AG04449 (cell line): ENCODE data around the gene FILIP1L.

Source experiments
- CTCF ChIA-PET: fragments of 350-600 bp; formaldehyde crosslinking; extraction: SDS; loops from one replicate; lab custom pipeline; 2021; ENCODE audit warnings: antibody characterized with exemption; lab: Yijun Ruan, JAX
- POLR2A ChIA-PET: fragments of 400-600, 350-600 bp; formaldehyde crosslinking; extraction: SDS; loops from one replicate; lab custom pipeline; 2020; ENCODE audit warnings: antibody characterized with exemption, inconsistent platforms; lab: Yijun Ruan, JAX
- DNase-seq: peaks from one replicate; pipeline ENCODE4 v3.0.0-alpha.2; 2010; ENCODE audit warnings: low read depth, low spot score
- H3K4me3 ChIP-seq: 2 replicates; pipeline ENCODE4 v1.5.1; 2011; ENCODE audit warnings: low read depth, mild to moderate bottlenecking, control low read depth, low read length
- TF ChIP-seq, protein P1 (sequence below): IDR thresholded peaks from one replicate; pipeline ENCODE4 v1.5.1; 2011; ENCODE audit warnings: mild to moderate bottlenecking, moderate library complexity, low read length, control low read depth, inconsistent platforms; ENCODE audit not compliant: insufficient read depth; ENCODE audit errors: missing control alignments

The FILIP1L gene

GRCh38 chr3:99980606-99981005 lies 133.7 kb downstream of the FILIP1L start:
- CTCF ChIA-PET, result no interaction called here
- TF ChIP-seq, protein P1, sequence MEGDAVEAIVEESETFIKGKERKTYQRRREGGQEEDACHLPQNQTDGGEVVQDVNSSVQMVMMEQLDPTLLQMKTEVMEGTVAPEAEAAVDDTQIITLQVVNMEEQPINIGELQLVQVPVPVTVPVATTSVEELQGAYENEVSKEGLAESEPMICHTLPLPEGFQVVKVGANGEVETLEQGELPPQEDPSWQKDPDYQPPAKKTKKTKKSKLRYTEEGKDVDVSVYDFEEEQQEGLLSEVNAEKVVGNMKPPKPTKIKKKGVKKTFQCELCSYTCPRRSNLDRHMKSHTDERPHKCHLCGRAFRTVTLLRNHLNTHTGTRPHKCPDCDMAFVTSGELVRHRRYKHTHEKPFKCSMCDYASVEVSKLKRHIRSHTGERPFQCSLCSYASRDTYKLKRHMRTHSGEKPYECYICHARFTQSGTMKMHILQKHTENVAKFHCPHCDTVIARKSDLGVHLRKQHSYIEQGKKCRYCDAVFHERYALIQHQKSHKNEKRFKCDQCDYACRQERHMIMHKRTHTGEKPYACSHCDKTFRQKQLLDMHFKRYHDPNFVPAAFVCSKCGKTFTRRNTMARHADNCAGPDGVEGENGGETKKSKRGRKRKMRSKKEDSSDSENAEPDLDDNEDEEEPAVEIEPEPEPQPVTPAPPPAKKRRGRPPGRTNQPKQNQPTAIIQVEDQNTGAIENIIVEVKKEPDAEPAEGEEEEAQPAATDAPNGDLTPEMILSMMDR, result no peak
- H3K4me3 ChIP-seq, result no peak overlapping the region
- DNase-seq, result no peak
- POLR2A ChIA-PET, result no interaction called here

DNA sequence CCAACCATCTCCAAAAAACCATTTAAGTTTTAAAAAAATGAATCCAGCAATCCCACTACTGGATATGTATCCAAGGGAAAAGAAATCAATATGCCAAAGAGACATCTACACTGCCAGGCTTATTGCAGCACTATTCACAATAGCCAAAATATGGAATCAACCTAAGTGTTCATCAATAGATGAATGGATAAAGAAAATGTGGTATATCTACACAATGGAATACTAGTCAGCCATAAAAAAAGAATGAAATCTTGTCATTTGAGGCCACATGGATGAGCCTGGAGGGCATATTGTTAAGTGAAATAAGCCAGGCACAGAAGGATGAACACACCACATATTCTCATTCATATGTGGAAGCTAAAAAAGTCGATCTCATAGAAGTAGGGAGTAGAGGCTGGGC lies 136.1 kb downstream of the FILIP1L start:
- DNase-seq, result no peak
- ChIA-PET POLR2A (no interaction called here), CTCF (no interaction called here)
- TF ChIP-seq, protein P1, result no peak
- H3K4me3 ChIP-seq, result no peak overlapping the region

DNA sequence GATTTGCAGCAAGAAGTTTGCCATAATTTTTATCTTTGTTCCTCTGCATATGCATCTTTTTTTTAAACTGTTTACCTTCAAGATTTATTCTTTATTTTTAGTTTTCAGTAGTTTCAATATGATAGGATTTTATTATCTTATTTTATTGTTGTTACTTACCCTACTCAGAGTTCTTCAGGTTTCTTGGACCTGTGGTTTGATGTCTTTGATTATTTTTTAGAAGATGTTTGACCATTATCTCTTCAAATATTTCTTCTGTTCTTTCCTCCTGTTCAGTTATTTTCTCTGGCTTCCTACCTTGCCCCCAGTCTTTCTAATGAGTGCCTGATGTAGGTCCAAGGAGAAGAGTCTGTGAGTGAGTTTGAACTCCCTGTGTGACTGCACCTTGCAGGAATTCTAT lies 137.7 kb downstream of the FILIP1L start:
- no peak overlapping the region for H3K4me3 ChIP-seq
- ChIA-PET CTCF (no interaction called here), POLR2A (no interaction called here)
- no peak for DNase-seq
- TF ChIP-seq, protein P1, result no peak

GRCh38 chr3:99974989-99975388 lies 139.3 kb downstream of the FILIP1L start:
- ChIA-PET CTCF (no interaction called here), POLR2A (no interaction called here)
- TF ChIP-seq, protein P1, result no peak
- DNase-seq, result no peak
- H3K4me3 ChIP-seq, result no peak overlapping the region

GRCh38 chr3:99972380-99973104 lies 141.8 kb downstream of the FILIP1L start:
- H3K4me3 ChIP-seq, result no peak overlapping the region
- DNase-seq, result no peak
- CTCF ChIA-PET, result no interaction called here
- POLR2A ChIA-PET, result interaction anchor here (1.1 kb wide), 1 partner anchor 21 kb away, joined by 3 read pairs; no protein-coding TSS in a partner anchor
- TF ChIP-seq, protein P1, result no peak

DNA sequence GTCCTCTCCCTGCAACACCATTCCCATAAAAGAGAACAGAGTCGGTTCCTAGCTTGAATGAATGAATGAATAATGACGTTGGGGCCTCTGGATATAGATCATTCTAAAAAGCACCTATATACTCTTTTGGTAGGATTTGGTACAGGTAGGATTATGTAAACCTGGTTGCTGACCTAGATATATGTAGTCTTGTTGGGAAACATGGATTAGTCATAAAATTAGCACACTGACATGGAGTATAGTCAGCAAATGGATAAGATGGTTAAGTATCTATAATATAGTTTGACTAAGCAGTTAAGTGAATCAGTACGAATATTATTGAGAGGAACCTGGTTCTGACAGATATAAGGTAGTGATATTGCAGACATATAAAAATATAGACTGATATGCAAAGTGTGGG lies 142.5 kb downstream of the FILIP1L start:
- CTCF ChIA-PET, result interaction anchor here (1.1 kb wide), 1 partner anchor 16 kb away, joined by 3 read pairs; no protein-coding TSS in a partner anchor
- no peak overlapping the region for H3K4me3 ChIP-seq
- TF ChIP-seq, protein P1, result no peak
- no peak for DNase-seq
- POLR2A ChIA-PET, result interaction anchor here (1.1 kb wide), 1 partner anchor 20 kb away, joined by 3 read pairs; no protein-coding TSS in a partner anchor
